CD4-positive, alpha-beta T cell treated with Interleukin-17A for 4 hours (primary cell): ENCODE results near the gene ZNF485.
"Not testable (repeated sequence)": the region's sequence is repeated elsewhere in the genome, so short reads cannot be mapped to it uniquely, and the experiment has no call there.

ENCODE experiments used
- DNase-seq: peaks from one replicate; pipeline ENCODE4 v3.0.0-alpha.2; 2020; ENCODE audit warnings: mixed read lengths

Gene ZNF485

GRCh38 chr10:43606323-43607198, at the start of gene ZNF485:
Gene ZNF485 (plus strand): TSS chr10:43606438. CDS start chr10:43607051, 613 bp downstream.
- DNase-seq: peak; percentile 78

- DNase-seq: no peak
Observed at GRCh38 chr10:43557214-43557613, 49.0 kb upstream of the ZNF485 start.

GRCh38 chr10:43569681-43570080, 36.6 kb upstream of the ZNF485 start:
- no peak for DNase-seq

- DNase-seq: no peak
Observed at GRCh38 chr10:43570971-43571370, 35.3 kb upstream of the ZNF485 start.

- no peak for DNase-seq
Observed at GRCh38 chr10:43573250-43574000, 32.8 kb upstream of the ZNF485 start.

- DNase-seq: peak; percentile 88
Observed at GRCh38 chr10:43574001-43574892, 32.0 kb upstream of the ZNF485 start, which contains the start of gene ZNF239. Gene ZNF239 (minus strand): TSS chr10:43574616. CDS start chr10:43558079, 16,537 bp downstream.

GRCh38 chr10:43574906-43575305, 31.3 kb upstream of the ZNF485 start:
- DNase-seq: no peak

GRCh38 chr10:43576062-43576461, 30.2 kb upstream of the ZNF485 start:
- peak; percentile 13 for DNase-seq

- no peak for DNase-seq
Observed at GRCh38 chr10:43576580-43576979, 29.7 kb upstream of the ZNF485 start.

- no peak for DNase-seq
Observed at GRCh38 chr10:43584051-43584450, 22.2 kb upstream of the ZNF485 start.

GRCh38 chr10:43585046-43585445, 21.2 kb upstream of the ZNF485 start:
- DNase-seq: no peak

GRCh38 chr10:43585981-43586729, 20.1 kb upstream of the ZNF485 start:
- DNase-seq: no peak

GRCh38 chr10:43586730-43587115, 19.5 kb upstream of the ZNF485 start:
- not testable (repeated sequence) for DNase-seq

GRCh38 chr10:43591303-43591904, 14.8 kb upstream of the ZNF485 start:
- no peak for DNase-seq

GRCh38 chr10:43594944-43595589, 11.2 kb upstream of the ZNF485 start:
- peak; percentile 23 for DNase-seq

- DNase-seq: peak; percentile 21
Observed at GRCh38 chr10:43595739-43596298, 10.4 kb upstream of the ZNF485 start.

- DNase-seq: no peak
Observed at GRCh38 chr10:43596546-43596945, 9.7 kb upstream of the ZNF485 start.

GRCh38 chr10:43598446-43598845, 7.8 kb upstream of the ZNF485 start:
- no peak for DNase-seq

GRCh38 chr10:43599333-43599732, 6.9 kb upstream of the ZNF485 start:
- no peak for DNase-seq

- not testable (repeated sequence) for DNase-seq
Observed at GRCh38 chr10:43601576-43601975, 4.7 kb upstream of the ZNF485 start.
